HL-60/S4 (cell line): ENCODE measurements around the gene AMN.
"Not testable (repeated sequence)": the region's sequence is repeated elsewhere in the genome, so short reads cannot be mapped to it uniquely, and the experiment has no call there.

Experiments
- in situ Hi-C: fragments of 300-500 bp; cut with MboI; formaldehyde crosslinking; loops from 2 replicates; pipeline ENCODE4 v1.14.3; 2022; ENCODE audit warnings: low sequenced_read_pairs

The AMN gene

GRCh38 chr14:102922490-102923200 is at the start of gene AMN:
TSS of gene AMN (plus strand) at chr14:102922663. CDS start at chr14:102922689, 26 bp downstream.
- in situ Hi-C loops: no loop called here

GRCh38 chr14:102873131-102873530 is 49.3 kb upstream of the AMN start:
- in situ Hi-C loops: no loop called here

- in situ Hi-C loops: no loop called here
These were observed 48.9 kb upstream of the AMN start for GRCh38 chr14:102873546-102874061.

DNA sequence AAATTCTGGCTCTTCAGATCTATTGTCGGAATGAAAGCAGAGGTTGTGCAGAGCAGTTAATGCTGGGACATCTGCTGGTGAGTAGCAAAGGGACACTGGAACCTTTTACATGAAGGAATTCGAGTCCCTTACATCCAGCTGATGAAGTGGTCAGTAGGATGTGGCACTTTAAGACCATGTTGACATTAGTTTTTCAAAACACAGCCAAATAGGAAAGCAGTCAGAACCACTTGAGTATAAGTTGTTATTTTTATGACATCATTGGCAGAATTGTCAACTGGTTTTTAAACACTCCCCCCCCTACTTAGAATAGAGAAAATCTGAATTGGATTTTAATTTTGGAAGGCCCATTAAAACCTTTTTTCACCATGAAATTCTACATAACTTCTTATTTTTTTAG is 46.8 kb upstream of the AMN start:
- in situ Hi-C loops: no loop called here

- in situ Hi-C loops: not testable (repeated sequence)
These were observed 45.0 kb upstream of the AMN start for GRCh38 chr14:102877511-102877910.

GRCh38 chr14:102878174-102878969 is 44.1 kb upstream of the AMN start:
- in situ Hi-C loops: no loop called here

DNA sequence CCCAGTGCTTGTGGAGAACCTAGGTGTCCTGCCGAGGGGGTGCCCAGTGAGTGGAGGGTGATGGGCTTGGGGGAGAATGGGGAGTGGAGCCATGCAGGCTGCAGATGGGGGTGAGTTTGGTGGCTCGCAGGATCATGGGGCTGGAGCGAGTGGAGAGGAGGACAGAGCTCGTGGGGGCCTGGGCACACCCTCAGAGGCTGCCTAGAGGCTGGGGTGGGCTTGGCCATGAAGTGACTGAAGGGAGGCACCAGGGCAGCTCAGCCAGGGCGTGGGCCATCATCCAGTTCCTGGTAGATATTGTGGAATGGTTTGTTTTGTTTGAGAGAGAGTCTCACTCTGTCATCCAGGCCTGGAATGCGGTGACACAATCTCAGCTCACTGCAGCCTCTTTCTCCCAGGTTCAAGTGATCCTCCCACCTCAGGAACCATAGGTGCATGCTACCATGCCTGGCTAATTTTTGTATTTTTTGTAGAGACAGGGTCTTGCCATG is 43.4 kb upstream of the AMN start:
- in situ Hi-C loops: no loop called here

DNA sequence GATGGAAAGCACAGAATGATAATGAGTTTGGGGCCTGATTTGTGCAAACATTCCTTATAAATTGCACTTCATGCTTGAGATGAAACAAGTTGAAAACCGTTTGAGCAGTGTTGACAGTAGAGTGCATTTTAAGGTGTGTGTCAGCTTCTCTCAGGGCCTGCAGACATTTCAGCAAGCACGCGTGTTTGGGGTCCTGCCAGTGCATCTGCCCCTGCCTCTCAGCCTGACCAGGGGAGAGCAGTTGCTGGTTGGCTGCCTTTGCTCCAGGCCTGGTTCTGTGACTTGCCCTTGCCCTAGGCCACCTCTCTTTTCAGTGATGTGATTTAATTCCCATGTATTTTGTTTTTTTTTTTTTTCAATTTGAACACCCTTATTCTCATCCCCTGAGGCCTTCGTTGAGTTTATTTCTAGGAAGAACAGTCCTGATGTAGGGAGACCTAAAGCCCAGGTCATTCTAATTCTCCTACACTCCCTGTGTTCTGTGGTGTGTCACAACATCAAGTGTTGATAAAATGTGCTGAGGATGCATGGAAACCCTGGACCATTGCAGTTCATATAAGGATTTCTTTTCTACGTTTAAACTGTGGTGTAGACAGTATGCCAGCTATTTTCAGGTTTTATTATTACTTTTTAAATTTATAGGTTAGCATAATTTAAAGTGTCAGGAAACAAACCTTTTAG is 40.1 kb upstream of the AMN start:
- in situ Hi-C loops: no loop called here

DNA sequence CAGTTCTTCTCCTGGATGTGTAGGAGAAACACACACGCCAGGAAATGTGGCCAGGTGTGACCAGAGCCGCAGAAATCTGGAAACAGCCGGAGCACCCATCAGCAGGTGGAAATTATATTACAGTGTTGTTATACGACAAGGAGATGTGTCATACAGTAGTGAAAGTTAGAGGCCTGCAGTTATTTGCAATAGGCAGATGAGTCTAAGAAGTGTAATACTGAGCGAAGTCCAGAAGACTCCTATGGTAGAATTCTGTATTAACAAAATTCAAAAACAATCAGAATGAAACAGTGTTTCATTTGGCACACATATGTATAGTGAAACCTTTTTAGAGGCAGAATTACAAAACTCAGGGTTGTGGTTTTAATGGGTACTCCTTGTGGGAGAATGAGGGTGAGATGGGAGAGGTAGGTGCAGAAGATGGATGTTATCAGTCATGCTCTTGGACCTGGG is 39.3 kb upstream of the AMN start:
- in situ Hi-C loops: no loop called here

GRCh38 chr14:102883554-102883953 is 38.9 kb upstream of the AMN start:
- in situ Hi-C loops: no loop called here

DNA sequence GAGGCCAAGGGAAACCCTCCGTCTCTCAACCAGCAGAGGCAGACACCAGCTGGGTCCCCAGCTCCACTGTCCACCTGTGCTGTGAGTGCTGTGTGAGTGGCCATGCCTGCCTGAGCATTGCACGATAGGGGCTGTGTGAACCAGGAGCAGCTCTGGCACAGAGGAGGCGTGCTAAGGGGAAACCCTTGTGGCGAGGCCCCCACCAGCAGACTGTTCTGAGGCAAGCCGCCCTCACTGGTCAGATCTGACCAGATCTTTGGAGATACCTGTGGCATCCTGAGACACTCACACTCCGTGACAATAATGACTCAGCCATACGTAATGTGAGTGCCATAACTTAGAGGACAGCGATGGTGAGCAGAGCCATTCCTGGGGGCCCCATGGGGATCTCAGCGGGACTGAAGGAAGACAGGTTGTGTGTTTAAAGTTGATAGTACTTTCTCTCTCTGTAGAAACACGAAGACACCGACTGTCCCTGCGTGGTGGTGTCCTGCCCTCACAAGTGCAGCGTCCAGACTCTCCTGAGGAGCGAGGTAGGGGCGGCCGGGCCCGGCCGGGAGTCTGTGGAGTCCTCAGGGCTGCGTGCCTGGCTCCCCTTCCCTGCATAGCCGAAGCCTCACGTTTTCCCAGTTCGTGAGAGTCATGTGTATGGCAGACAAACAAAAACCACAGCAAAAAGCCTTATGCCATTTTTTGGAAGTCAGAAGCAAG is 36.6 kb upstream of the AMN start:
- in situ Hi-C loops: no loop called here

GRCh38 chr14:102888748-102889147 is 33.7 kb upstream of the AMN start:
- in situ Hi-C loops: no loop called here

DNA sequence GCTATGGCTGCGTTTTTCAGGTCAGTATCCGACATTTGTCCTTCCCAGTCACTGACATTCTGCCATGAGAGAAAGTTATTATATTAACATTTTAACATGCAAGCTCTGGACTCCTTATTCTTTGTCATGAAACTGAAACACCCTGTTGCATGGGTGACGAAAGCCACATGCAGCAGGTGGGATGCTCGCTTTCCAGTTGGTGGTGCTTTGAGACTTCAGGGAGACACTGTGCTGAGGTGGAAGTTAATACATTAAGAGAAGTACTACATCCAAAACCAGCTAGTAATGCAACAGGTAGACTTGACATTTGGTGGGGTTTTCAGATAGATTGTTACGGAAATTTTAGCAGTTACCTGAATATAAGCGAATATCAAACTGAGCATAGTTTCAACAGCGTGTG is 32.8 kb upstream of the AMN start:
- in situ Hi-C loops: no loop called here

- in situ Hi-C loops: no loop called here
These were observed 31.4 kb upstream of the AMN start for GRCh38 chr14:102891111-102891510.

DNA sequence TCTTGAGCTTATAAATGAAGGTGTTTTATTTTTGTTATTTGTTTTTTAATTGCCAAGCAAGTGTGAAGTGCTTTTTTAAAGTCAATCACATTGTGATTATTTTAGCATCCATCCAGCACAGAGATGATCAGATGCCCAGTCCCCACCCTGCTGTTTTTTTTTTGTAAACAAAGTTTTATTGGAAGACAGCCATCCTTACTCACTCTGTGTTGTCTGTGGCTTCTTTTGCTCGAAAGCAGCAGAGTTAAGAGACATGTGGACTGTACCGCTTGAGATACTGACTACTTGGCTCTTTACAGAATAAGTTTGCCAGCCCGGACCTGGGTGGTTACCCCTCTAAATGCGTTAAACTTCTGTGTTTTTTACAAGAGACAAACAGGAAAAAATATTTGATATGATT is 30.9 kb upstream of the AMN start:
- in situ Hi-C loops: no loop called here

DNA sequence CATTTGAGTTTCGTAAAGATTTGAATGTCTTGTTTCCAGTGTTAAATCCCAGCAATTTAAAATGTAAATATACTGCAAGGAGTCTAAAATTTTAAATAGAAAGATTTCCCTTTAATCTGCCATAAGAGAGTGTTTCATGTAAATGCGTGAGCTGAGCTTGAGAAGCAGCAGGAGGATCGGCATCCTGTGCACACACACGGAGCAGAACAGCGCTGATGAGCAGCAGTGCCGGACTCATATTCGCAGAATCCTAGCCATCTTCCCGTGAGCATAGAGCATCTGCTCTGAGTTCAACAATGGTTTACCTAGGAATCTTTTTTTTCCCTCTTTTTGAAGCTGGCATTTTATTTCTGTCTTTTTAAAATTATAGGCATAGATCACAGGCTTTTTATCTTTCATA is 29.8 kb upstream of the AMN start:
- in situ Hi-C loops: no loop called here

GRCh38 chr14:102893452-102893851 is 29.0 kb upstream of the AMN start:
- in situ Hi-C loops: no loop called here

GRCh38 chr14:102896735-102897134 is 25.7 kb upstream of the AMN start:
- in situ Hi-C loops: not testable (repeated sequence)

GRCh38 chr14:102897299-102898027 is 25.0 kb upstream of the AMN start:
- in situ Hi-C loops: no loop called here

DNA sequence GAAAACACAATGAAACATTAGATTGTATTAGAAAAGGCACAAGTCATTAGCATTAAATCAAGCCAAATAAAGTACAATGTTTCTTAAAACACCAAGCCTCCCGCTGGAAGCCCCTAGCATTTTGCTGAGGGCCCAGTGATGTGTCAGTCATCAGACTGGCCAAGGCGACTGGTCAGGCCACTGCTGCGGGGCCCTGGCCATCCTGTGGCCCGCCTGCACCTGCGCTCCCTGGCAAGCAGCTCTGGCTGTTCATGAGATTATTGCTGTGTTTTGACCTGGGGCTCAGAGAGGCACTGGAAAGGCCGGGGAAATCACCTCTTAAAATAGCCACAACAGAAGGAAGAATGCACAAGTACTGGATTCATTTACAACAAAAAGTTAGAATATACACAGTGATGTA is 24.2 kb upstream of the AMN start:
- in situ Hi-C loops: no loop called here
